Measurements from ENCODE around the gene CSGALNACT2.
A peak's percentile ranks its signal among the peaks of the same experiment; 100 is the strongest.

CSGALNACT2 gene

DNA sequence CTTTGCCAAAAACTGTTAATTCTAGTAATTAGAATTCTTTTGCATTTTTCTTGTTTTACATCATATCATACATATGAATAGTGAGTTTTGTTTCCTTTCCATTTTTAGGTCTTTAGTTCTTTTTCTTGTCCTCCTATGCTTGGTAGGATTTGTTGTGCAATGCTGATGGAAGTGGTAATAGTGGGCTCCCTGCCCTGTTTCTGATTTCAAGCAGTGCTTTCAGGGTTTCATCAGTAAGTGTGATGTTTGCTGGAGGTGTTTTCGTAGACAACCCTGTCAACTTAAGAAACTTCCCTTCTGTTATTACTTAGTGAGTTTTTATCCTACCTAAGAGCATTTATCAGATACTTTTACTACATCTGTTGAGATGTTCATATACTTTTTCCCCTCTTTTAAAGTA is 50.5 kb downstream of the CSGALNACT2 start:
- DNase-seq = no peak

GRCh38 chr10:43190289-43190688 is 52.0 kb downstream of the CSGALNACT2 start:
- DNase-seq = no peak

DNA sequence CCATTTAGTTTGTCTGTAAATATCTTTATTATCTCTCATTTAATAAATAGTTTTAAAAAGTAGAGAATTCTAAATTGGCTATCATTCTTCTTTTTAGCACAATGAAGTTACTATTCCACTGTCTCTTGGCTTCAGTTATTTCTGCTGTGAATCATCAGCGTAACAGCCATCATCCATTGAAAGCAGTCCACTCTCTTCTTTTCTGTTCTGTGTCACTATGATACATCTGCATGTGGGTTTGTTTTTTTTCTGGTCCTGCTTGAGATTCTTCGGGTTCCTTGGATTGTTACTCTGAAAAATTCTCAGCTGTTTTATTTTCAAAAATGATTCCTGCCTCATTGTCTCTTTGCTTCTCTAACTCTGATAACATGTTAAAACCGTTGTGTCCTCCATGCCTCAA is 52.5 kb downstream of the CSGALNACT2 start:
- no peak for DNase-seq

DNA sequence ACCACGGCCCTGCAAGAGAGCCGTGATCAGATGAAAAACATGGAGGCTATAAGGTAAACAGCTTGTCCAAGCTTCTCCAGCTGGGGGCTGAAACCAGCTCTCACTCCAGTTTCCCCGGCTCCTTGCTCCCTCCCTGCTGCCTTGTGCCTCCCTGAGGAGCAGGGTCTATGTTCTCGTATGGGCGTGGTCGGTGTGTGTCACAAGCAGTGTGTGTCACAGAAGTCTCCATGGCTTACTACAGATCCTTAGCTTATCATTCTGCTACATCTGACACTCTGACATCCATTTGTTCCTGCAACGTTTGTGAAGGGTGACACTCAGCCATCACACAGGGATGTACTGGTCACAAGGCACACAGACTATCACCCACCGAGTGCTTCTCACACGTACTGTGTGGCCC is 54.6 kb downstream of the CSGALNACT2 start:
- no peak for DNase-seq

GRCh38 chr10:43193496-43194080 is 55.3 kb downstream of the CSGALNACT2 start:
- no peak for DNase-seq

- no peak for DNase-seq
Observed at GRCh38 chr10:43194266-43194665, 56.0 kb downstream of the CSGALNACT2 start.

DNA sequence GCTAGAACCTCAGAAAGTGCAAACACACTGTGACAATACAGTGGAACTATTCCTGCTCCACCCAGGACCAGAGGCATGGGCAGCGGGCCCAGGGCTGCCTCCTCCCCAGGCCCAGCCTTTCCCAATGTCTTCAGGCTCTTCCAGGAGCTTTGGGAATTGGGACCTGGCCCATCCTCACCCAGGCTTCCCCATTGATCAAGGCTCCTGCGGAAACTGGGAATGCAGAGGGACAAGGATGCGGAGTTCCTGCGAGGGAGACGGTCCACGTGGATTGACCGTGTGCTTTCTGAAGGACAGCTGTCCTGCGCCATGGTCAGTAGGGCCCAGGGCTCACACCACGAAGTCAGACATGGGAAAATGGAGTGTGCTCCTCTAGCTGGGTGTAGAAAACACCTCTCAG is 56.6 kb downstream of the CSGALNACT2 start:
- no peak for DNase-seq

DNA sequence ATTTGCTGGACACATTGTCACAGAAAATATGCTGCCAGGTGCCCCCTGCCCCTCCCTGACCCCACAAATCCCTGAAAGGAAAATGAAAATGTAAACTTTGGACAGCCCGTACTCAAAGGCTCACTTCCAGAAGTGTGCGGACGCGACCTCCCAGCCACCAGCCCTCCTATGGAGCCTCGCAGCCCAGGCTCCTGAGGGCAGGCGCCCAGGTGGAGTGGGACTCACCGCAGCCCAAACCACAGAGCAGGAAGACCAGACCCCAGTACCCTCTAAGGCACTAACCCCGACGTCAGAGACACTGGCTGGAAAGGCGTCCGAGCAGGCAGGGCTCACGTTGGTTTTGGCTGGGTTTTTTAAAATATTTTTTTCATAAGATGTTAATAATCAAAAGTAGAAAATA is 57.3 kb downstream of the CSGALNACT2 start:
- no peak for DNase-seq

- DNase-seq = no peak
Observed at GRCh38 chr10:43196131-43196980, 58.1 kb downstream of the CSGALNACT2 start.

DNA sequence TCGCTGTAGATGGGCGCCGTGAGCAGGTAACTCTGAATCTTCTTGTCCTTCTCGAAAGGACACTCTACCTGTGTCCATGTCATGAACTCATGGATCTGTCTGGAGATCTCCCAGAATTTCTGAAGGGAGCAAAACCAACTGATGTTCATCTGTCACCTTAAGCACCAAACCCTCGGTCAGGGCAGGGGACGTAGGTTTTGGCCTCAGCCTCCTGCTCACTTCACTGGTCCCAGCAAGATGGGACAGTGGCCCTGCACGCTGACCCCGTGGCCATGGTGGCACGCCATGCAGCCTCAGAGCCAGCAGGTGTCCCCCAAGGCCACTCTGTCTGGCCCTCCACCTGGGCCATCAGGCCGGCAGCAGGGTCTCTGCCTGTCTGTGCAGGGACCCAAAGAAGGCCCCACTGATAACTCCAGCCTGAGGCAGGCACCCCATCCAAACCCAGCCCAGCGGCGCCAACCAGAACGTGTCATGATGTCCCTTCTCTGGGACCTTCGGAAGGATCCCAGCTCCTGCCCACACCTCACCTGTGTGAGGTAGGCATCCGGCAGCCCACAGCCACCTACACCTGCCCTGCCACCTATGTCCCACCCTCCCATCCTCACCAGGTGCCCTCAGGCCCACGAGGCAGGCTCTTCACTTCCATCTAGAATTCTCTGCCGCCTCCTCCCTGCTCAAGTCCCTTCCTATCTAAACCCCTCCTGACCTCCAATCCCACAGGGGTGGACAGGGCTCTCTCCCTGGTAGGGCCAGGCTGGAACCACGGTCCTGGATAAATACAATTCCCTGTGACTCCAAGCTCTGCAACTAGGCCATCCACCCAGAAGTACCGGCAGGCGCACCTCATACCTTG is 59.0 kb downstream of the CSGALNACT2 start:
- DNase-seq = no peak

- peak; percentile 10 to 60 for DNase-seq
Observed at GRCh38 chr10:43197834-43198681, 59.8 kb downstream of the CSGALNACT2 start.

DNA sequence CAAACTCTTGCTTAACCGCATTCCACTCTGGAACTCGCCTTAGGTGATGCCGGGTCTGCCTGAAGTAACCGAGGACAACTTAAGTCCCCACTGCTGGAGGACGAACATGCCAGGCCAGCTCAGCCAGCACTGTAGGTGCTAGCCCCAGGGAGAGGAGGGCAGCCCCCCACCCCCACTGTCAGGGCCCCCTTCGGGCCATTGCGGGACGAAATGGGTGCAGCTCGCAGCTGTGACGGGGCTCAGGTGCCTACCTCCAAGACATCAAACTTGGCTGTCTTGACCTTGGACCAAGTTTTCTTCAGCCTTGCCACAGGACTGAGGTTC is 60.4 kb downstream of the CSGALNACT2 start:
- DNase-seq = no peak

GRCh38 chr10:43199088-43199683 is 60.9 kb downstream of the CSGALNACT2 start:
- DNase-seq = no peak

DNA sequence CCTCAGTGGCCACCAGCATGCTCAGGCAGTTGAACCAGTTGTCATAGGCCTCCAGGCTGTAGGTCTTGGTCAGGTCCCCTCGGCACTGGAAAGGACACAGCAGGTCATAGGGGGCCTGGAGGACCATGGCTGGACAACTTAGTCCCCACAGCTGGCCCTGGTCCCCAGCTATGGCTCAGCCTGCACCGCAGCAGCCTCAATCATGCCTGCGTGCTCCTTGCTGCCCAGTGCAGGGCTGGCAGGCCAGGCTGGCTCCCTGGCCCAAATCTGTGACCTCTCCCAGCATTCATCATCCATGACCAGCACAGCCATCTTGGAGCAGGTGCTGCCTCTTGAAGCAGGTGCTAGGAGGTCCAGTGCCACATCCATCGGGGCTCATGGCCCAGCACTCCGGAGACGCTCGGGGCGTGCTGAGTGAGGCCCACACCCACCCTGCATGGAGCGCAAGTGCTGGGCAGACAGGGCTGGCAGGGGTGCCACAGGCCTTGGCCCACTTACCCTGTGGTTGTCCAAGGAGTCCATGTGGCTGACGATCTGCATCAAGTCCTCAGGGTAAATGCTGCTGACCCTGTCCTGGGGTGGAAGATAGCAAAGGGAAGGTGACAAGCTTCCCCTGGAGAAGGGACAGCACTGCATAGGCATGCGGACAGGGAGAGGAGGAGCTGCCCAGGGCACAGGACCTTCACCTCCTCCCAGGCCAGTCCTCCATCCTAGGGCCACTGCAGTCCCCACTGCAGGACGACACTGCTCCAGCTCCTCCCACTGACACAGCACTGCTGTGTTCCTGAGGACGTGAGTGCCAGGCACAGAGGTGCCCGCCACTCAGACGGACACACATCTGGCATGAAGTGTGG is 61.7 kb downstream of the CSGALNACT2 start:
- DNase-seq = no peak

- DNase-seq = no peak
Observed at GRCh38 chr10:43200538-43201390, 62.5 kb downstream of the CSGALNACT2 start.

GRCh38 chr10:43201545-43202131 is 63.4 kb downstream of the CSGALNACT2 start:
- no peak for DNase-seq

- DNase-seq = peak; percentile 25 to 71
Observed at GRCh38 chr10:43202224-43202656, 64.0 kb downstream of the CSGALNACT2 start.

DNA sequence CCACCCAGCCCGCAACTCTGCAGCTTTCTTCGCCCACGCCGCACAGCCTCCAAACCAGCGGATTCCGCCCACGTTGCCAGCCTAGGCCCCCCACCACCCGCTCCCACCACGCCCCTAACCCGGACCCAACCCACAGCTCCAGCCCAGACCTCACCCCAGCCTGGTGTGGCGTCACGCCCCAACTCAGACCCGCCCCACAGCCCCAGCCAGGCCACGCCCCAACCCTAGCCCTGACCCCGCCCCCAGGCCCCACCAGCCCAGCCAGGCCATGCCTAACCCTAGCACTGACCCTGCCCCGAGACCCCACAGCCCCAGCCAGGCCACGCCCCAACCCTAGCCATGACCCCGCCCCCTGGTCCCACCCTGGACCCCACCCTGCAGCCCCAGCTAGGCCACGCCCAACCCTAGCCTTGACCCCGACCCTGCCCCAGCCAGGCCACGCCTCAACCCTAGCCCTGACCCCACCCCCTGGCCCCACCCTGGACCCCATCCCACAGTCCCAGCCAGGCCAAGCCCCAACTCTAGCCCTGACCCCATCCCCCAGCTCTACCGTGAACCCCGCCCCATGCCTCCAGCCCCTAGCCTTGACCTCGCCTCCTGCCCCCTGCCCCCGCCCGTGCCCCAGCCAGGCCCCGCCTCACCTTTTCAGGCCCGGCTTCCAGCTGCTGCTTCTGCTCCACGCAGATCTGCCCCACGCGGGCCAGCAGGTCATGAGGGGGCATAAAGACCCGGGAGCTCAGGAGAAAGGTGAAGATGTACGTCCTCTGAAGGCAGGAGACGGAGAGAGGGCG is 64.6 kb downstream of the CSGALNACT2 start:
- peak; percentile 13 to 44 for DNase-seq

- DNase-seq = peak in 1 of 2 donors; percentile 26
Observed at GRCh38 chr10:43203448-43204041, 65.3 kb downstream of the CSGALNACT2 start.

All from inflammatory macrophage treated with lipopolysaccharide for 1 hour (primary cell).